A673 (cell line): ENCODE measurements around the gene GPC6. TPM values are rescaled to one million over a fixed set of nuclear protein-coding genes. Genes with fewer than 3 reads are reported as not detected.
A peak's percentile ranks its signal among the peaks of the same experiment; 100 is the strongest.

ENCODE experiments used
- BruUV-seq: library from RNA; stranded (reverse); fragments of 400-500 nt; replicated peaks from 2 replicates; lab custom pipeline; 2021; lab: Mats Ljungman, UMichigan
- CTCF ChIA-PET: fragments of 300-600 bp; sonication (Branson Sonifier 250); formaldehyde crosslinking; loops from one replicate; lab custom pipeline; 2022; ENCODE audit warnings: antibody characterized with exemption; lab: Charles Lee
- POLR2A ChIA-PET: fragments of 300-600 bp; sonication (Branson Sonifier 250); formaldehyde crosslinking; loops from one replicate; lab custom pipeline; 2022; ENCODE audit warnings: antibody characterized with exemption; ENCODE audit not compliant: low non-redundant PET; lab: Charles Lee
- DNase-seq: peaks from one replicate; pipeline ENCODE4 v3.0.0-alpha.2; 2015; ENCODE audit warnings: low spot score
- H3K27ac ChIP-seq: fragments of 200-600 bp; sonication (generic); 2 replicates; pipeline ENCODE4 v1.5.1; 2016; ENCODE audit warnings: mixed run types, low read depth, mild to moderate bottlenecking, mixed read lengths, antibody characterized with exemption, low read length; ENCODE audit not compliant: poor library complexity, severe bottlenecking
- H3K27me3 ChIP-seq: fragments of 200-600 bp; sonication (generic); replicated peaks from 2 replicates; pipeline ENCODE4 v1.6.1; 2017; ENCODE audit warnings: mixed run types, low read depth, mild to moderate bottlenecking, mixed read lengths, antibody characterized with exemption, low read length; ENCODE audit not compliant: insufficient read depth, poor library complexity
- H3K36me3 ChIP-seq: fragments of 200-600 bp; sonication (generic); 2 replicates; pipeline ENCODE4 v1.6.1; 2016; ENCODE audit warnings: mixed run types, mild to moderate bottlenecking, mixed read lengths, antibody characterized with exemption, low read length; ENCODE audit not compliant: insufficient read depth, poor library complexity, severe bottlenecking
- H3K4me1 ChIP-seq: fragments of 200-600 bp; sonication (generic); 2 replicates; pipeline ENCODE4 v1.6.1; 2017; ENCODE audit warnings: mixed run types, mild to moderate bottlenecking, mixed read lengths, antibody characterized with exemption, low read length; ENCODE audit not compliant: insufficient read depth, poor library complexity, severe bottlenecking
- H3K4me3 ChIP-seq: fragments of 200-600 bp; sonication (generic); 2 replicates; pipeline ENCODE4 v1.5.1; 2016; ENCODE audit warnings: low read depth, mixed run types, mild to moderate bottlenecking, mixed read lengths, low read length; ENCODE audit not compliant: poor library complexity, severe bottlenecking
- H3K9me3 ChIP-seq: fragments of 200-600 bp; sonication (generic); 2 replicates; pipeline ENCODE4 v1.6.1; 2016; ENCODE audit warnings: mixed run types, low read depth, mild to moderate bottlenecking, mixed read lengths, antibody characterized with exemption, low read length; ENCODE audit not compliant: poor library complexity, severe bottlenecking
- EZH2 ChIP-seq: fragments of 200-600 bp; sonication (generic); IDR thresholded peaks from 2 replicates; pipeline ENCODE4 v1.6.1; 2017; ENCODE audit warnings: borderline replicate concordance, low read depth, mild to moderate bottlenecking, mixed read lengths, antibody characterized with exemption, low read length; ENCODE audit not compliant: poor library complexity, severe bottlenecking
- intact Hi-C: fragments of 100-400 bp; cut with micrococcal nuclease; formaldehyde crosslinking; loops from one replicate; pipeline ENCODE4 v1.10.0; 2022; ENCODE audit not compliant: unreplicated experiment
- total RNA-seq: library from RNA; stranded (reverse); gene quantifications from 2 replicates; pipeline ENCODE4 v1.2.3, GENCODE V29; 2021
- TF ChIP-seq, protein P1 (sequence below): fragments of 300-800, 200-600 bp; sonication (generic); conservative IDR thresholded peaks from 2 replicates; pipeline ENCODE4 v1.5.1; 2017; ENCODE audit warnings: low read depth, mild to moderate bottlenecking, antibody characterized with exemption, low read length, moderate library complexity, mixed read lengths

The GPC6 gene
- total RNA-seq, 1 experiment from 2014 or later = 23.3 TPM

DNA sequence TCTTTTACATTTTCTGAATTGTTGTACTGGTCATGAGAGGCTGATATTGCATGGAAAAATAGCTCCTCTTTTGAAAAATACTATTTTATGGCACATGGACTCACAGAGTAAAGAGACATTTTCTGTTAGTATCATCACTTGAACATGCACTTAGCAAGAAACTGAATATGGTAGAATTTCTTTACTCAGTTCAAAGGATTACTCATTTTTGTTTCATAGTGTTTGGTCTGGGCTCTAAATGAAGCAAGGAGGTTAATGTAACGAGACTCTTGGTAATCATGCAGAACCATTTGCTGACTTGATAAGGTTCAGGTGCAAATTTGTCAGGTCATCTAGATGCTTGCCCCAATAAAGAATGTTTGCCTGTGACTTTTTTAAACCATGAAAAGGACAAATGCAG is 63.2 kb downstream of the GPC6 start:
- Histone ChIP-seq H3K27ac (no peak overlapping the region), H3K4me1 (peaks cover 64% of the 10 kb centered on the region), H3K36me3 (no peaks in the 10 kb centered on the region), H3K4me3 (no peak overlapping the region), H3K9me3 (no peaks in the 10 kb centered on the region), H3K27me3 (no peaks in the 10 kb centered on the region)
- BruUV-seq = no TSS peak
- TF ChIP-seq, protein P1, sequence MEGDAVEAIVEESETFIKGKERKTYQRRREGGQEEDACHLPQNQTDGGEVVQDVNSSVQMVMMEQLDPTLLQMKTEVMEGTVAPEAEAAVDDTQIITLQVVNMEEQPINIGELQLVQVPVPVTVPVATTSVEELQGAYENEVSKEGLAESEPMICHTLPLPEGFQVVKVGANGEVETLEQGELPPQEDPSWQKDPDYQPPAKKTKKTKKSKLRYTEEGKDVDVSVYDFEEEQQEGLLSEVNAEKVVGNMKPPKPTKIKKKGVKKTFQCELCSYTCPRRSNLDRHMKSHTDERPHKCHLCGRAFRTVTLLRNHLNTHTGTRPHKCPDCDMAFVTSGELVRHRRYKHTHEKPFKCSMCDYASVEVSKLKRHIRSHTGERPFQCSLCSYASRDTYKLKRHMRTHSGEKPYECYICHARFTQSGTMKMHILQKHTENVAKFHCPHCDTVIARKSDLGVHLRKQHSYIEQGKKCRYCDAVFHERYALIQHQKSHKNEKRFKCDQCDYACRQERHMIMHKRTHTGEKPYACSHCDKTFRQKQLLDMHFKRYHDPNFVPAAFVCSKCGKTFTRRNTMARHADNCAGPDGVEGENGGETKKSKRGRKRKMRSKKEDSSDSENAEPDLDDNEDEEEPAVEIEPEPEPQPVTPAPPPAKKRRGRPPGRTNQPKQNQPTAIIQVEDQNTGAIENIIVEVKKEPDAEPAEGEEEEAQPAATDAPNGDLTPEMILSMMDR = no peak
- no peak for TF ChIP-seq EZH2
- no peak for DNase-seq
- intact Hi-C loops = no loop called here
- CTCF ChIA-PET = no interaction called here
- POLR2A ChIA-PET = no interaction called here

DNA sequence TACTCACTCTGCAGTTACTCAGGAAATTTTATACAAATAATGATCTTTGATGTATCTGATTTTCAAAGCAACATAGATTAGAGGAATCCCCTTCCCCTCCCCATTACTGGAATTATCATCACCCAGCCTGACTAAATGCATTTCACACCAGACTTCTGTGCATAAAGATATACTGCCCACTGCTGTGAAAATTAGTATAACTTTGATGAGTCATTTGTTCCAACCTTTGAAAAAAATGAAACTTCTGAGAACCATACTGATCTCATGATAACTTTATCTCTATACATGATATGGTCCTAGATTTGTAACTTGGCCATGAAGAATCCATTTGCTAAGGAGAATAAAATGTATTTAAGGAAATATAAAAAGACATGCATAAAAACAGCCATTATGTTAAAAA is 63.9 kb downstream of the GPC6 start:
- ChIA-PET POLR2A (no interaction called here), CTCF (no interaction called here)
- intact Hi-C loops = no loop called here
- Histone ChIP-seq H3K27ac (no peak overlapping the region), H3K36me3 (no peaks in the 10 kb centered on the region), H3K4me3 (no peak overlapping the region), H3K27me3 (no peaks in the 10 kb centered on the region), H3K4me1 (peaks cover 58% of the 10 kb centered on the region), H3K9me3 (no peaks in the 10 kb centered on the region)
- DNase-seq = peak; percentile 82
- BruUV-seq = no TSS peak
- TF ChIP-seq, protein P1 = no peak
- TF ChIP-seq EZH2 = no peak

DNA sequence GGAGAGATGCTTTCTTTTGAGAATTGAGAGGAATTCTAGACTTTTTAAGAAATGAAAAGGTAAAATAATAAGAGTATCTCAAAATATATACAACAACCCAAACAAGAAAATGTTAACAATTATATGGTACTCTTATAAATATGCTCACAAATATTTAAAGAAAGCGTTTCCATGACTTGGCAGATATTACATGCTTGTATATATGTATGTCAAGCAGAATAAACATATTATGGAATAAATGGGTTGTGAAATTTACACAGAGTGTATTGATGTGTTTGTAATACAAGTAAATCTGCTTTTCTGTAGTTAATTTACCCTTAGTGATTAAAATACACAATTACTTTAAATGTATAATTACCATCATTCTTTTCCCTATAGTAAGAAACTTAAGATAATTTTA is 65.8 kb downstream of the GPC6 start:
- CTCF ChIA-PET = no interaction called here
- no peaks in the 10 kb centered on the region for H3K36me3 ChIP-seq
- TF ChIP-seq, protein P1 = no peak
- TF ChIP-seq EZH2 = no peak
- no peak for DNase-seq
- H3K27me3 ChIP-seq = no peaks in the 10 kb centered on the region
- no peak overlapping the region for H3K4me3 ChIP-seq
- H3K27ac ChIP-seq = no peak overlapping the region
- intact Hi-C loops = no loop called here
- BruUV-seq = no TSS peak
- POLR2A ChIA-PET = no interaction called here
- H3K9me3 ChIP-seq = no peaks in the 10 kb centered on the region
- peaks cover 42% of the 10 kb centered on the region for H3K4me1 ChIP-seq
